HG03342 (cell line): Measurements from ENCODE around the gene EXOC8.
"Not testable (repeated sequence)": the region's sequence is repeated elsewhere in the genome, so short reads cannot be mapped to it uniquely, and the experiment has no call there.

Source experiments
- ATAC-seq: cut with Tn5 transposase; IDR thresholded peaks from one replicate; pipeline ENCODE4 v1.9.1; 2021; ENCODE audit warnings: mild to moderate bottlenecking, moderate library complexity; ENCODE audit not compliant: unreplicated experiment

Gene EXOC8

DNA sequence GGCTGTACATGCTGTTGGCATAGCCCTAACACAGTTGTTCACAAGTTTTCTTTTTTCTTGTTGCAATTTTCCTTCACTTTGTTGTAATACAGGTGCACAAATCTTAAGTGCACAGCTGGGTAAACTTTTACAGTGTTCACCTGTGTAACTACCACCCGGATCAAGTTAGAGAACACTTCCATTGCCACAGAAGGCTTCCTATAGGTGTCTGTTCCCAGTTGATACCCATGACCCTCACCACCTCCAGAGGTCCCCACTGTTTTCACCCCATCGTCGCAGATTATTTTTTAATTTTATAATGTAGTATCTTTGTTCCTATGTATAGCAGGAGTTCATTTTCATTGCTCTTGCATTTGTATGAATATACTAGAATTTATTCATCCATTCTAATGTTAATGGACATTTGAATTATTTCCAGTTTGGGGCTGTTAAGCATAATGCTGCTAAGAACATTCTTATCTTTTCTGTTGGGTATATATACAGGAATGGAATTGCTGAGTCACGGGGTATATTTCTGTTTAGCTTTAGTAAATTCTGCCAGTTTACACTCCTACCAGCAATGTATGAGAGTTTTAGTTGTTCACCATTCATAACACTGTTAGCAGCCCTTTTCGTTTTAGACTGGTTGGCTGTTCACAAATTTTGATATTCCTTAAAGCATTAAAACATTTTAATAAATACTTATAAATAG is 16.8 kb upstream of the EXOC8 start:
- ATAC-seq: no peak

DNA sequence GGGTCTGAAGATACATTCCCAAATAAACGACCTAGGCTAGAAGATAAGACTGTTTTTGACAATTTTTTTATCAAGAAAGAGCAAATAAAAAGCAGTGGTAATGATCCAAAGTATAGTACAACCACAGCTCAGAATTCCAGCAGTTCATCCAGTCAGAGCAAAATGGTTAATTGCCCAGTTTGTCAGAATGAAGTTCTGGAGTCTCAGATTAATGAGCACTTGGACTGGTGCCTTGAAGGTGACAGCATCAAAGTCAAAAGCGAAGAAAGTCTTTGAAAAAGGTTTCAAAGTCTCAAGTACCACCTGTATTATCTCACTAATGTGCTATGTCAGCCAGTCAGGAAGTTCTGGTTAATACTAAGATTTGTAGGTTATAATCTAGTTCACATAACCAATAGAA is 15.4 kb upstream of the EXOC8 start:
- no peak for ATAC-seq

DNA sequence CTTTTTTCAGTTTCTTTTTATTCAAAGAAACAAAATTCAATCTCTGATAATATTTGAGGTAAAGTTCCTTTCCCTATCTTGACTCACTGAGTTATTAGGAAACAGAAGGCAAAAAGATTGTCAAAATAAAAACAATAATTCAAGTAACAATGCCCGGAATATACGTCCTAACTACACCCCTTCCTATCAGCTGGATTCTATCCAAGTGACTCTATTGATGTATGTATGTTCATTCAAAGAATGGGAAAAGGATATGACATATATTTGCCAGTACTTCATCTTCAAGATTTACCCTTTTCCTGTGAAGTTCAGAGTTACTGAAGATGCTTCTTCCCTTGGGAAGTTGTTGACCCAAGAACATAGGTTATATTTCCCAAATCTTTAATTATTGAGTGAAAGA is 14.2 kb upstream of the EXOC8 start:
- ATAC-seq: no peak

- not testable (repeated sequence) for ATAC-seq
Measured at GRCh38 chr1:231348856-231349255, 11.2 kb upstream of the EXOC8 start.

- ATAC-seq: no peak
Measured at GRCh38 chr1:231348442-231348841, 10.8 kb upstream of the EXOC8 start.

- ATAC-seq: no peak
Measured at GRCh38 chr1:231347961-231348360, 10.3 kb upstream of the EXOC8 start.

GRCh38 chr1:231340328-231341013 is 2.8 kb upstream of the EXOC8 start:
- ATAC-seq: no peak

GRCh38 chr1:231338270-231339128 is 847 bp upstream of the EXOC8 start, which contains the start of gene SPRTN:
TSS of gene SPRTN (plus strand) at chr1:231338293. CDS start at chr1:231338384, 91 bp downstream.
- peak; percentile 1 for ATAC-seq

DNA sequence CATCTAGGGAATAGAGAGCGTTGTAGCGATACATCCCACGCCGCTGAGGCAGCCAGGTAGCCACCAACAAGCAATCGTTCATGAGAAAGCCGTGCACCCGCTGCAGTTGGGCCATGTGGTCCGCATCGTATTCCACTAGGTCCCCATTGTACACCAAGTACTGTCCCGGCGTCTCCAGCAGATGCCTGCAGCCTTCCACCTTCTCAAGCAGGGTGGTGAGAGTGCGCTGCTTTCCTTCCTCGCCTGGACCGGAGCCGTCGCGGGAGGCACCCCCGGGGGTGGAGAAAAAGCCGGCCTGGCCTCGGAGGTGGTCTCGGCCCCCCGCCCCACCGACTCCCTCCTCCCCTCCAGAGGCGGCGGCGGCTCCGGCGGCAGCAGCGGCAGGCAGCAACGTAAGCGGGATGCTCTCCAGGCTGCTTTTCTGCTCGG is 595 bp downstream of the EXOC8 start:
- ATAC-seq: peak; percentile 9

GRCh38 chr1:231335663-231336602 is 1.7 kb downstream of the EXOC8 start:
- no peak for ATAC-seq

DNA sequence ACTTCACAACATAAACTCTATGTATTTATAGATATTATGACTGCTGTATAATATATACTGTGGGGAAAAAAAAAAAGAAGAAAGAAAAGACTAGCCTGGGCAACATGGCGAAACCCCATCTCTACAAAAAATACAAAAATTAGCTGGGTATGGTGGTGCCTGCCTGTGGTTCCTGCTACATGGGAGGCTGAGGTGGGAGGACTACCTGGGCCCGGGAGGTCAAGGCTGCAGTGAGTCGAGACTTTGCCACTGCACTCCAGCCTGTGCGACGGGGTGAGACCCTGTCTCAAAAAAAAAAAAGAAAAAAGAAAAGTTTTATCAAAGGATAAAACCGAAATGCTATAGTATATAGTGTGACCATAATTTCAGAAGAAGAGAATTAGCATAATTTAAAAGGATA is 2.7 kb downstream of the EXOC8 start:
- no peak for ATAC-seq

DNA sequence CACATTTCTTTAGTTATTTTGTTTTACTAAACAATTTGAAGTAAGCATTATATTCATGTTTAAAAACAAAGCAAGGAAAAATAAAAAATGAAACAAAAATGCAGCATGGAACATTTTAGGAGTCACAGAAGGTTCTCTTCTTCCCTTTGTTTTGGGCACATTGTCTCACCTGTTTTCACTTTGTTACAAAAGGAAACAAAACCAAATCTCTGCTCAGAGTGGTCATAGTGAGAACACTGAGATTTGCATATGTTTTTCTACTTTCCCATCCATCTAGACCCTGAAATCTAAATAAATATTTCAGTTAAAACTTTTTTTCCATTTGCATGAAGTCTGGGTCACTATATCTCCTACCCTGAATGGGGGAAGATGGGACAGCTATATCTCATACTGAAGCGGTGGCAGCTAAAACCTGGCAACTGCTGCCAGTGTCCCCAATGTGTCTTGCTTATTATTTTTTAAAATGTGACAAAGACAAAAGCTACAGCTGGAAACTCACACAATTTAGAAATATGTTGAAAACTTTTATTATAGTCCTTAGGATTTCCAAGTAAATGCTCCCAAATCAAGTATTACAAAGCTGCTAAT is 3.5 kb downstream of the EXOC8 start:
- peak; percentile 29 for ATAC-seq

GRCh38 chr1:231332761-231333160 is 4.9 kb downstream of the EXOC8 start:
- ATAC-seq: no peak

DNA sequence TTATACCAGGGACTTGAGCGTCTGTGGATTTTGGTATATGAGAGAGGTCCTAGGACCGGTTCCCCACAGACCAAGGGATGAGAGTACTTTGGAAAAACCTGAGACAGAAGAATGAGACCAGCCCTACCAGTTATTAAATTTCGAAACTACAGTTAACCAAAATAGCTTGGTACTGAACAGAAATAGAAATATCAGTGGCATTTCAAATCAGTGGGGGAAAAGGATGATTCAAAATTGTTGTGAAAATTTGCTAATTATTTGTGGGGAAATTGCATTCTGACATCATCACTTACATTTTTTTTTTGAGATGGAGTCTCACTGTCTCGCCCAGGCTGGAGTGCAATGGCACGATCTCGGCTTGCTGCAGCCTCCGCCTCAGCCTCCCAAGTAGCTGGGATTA is 8.2 kb downstream of the EXOC8 start:
- no peak for ATAC-seq

- no peak for ATAC-seq
Measured at GRCh38 chr1:231327617-231328016, 10.0 kb downstream of the EXOC8 start.

GRCh38 chr1:231326248-231326647 is 11.4 kb downstream of the EXOC8 start:
- ATAC-seq: no peak

DNA sequence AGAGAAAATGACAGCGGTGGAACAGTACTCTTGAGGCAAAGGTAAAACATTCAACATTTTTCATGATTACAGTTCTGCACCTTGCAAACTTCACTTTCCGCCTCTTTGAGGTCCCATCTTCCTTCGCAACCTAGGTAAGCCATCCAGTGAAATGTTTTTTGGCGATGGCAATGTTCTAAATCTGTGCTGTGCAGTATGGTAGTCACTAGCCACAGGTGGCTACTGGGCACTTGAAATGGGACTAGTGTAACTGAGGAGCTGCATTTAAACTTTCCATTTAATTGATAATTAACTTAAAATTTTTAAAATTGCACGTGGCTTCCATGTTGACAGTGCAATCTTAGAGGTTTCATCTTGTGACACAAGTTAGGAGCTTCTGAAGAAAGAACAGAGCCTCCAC is 13.0 kb downstream of the EXOC8 start:
- no peak for ATAC-seq

DNA sequence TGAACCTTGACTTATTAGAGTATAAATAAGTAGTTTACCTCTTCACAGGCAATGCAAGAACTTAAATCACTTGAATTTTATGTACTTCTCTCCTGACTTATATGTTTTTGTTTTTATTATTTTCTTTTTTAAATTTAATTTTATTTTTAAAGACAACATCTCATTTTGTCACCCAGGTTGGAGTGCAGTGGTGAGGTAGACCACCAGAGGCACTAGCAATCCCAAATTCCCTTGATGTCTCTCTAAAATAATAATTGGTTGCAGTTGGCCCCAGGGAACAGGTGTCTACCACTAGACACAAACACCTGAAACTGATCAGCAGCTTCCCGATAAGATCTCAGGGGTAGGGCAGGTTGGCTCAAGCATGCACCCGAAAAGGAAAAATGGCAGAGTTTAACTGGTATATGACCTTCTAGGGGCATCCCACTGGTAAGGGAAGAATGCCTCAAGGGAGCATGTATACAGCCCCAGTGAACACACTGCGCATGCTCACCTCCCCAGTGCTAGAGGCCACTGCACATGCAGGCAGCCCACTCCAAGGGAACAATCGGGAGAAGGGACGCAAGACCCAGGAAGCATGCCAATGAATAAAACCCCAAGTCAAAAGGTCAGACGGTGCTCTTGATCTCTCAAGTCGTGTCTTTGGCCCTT is 14.6 kb downstream of the EXOC8 start:
- no peak for ATAC-seq

DNA sequence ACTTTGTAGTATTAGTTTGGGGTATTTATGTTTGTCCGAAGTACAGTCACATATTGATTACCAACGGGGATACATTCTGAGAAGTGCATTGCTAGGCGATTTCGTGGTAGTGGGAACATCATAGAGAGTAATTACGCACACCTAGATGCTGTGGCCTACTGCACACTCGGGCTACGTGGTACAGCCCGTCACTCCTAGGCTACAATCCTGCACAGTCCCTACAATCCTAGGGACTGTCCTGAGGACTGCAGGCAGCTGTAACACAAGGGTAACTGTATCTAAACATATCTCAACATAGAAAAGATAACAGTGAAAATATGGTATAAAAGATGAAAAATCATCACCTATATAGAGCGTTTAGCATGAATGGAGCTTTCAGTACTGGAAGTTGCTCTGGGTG is 18.6 kb downstream of the EXOC8 start:
- ATAC-seq: no peak

DNA sequence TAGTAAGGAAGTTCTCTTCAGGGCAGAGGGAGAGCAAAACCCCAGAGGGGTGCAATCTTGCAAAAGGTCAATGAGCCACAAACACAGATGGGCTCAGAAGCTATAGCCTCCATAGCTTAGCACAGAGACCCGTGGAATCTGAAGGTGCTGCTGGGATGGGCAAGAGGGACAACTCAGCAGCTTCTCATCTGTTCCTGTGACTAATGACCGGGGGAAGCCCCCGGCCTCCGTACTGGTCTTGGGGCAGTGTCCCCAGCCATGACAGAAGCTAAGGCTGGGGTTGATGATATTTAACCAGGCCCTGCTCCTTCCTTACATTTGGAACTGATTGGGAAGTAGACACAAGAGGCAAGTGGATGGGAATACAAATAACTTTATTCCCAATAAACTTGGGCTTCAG is 19.1 kb downstream of the EXOC8 start:
- no peak for ATAC-seq
